Fibroblast of peridontal ligament (primary cell): Measurements from ENCODE around the gene GSG1.
"Not testable (repeated sequence)": the region's sequence is repeated elsewhere in the genome, so short reads cannot be mapped to it uniquely, and the experiment has no call there.

Experiments used
- DNase-seq: peaks from one replicate; pipeline ENCODE4 v3.0.0-alpha.2; 2010; ENCODE audit errors: extremely low read depth

Gene GSG1

GRCh38 chr12:13060581-13060980 lies 42.9 kb downstream of the GSG1 start:
- no peak for DNase-seq

- not testable (repeated sequence) for DNase-seq
Measured at GRCh38 chr12:13053617-13054016, 49.9 kb downstream of the GSG1 start.

- DNase-seq, result no peak
Measured at GRCh38 chr12:13052421-13052820, 51.0 kb downstream of the GSG1 start.

- DNase-seq, result peak; percentile 48
Measured at GRCh38 chr12:13049816-13050215, 53.7 kb downstream of the GSG1 start.

GRCh38 chr12:13046964-13047363 lies 56.5 kb downstream of the GSG1 start:
- no peak for DNase-seq

GRCh38 chr12:13045816-13046215 lies 57.7 kb downstream of the GSG1 start:
- no peak for DNase-seq

GRCh38 chr12:13044906-13045299 lies 58.6 kb downstream of the GSG1 start:
- peak; percentile 16 for DNase-seq

GRCh38 chr12:13044002-13044905 lies 59.2 kb downstream of the GSG1 start, which contains the start of gene FAM234B:
FAM234B (plus strand) TSS chr12:13044381; CDS start chr12:13044404, 23 bp downstream.
- peak; percentile 41 for DNase-seq

- DNase-seq, result no peak
Measured at GRCh38 chr12:13042666-13043230, 60.7 kb downstream of the GSG1 start.

- no peak for DNase-seq
Measured at GRCh38 chr12:13041224-13041623, 62.2 kb downstream of the GSG1 start.

- DNase-seq, result no peak
Measured at GRCh38 chr12:13039328-13039956, 64.0 kb downstream of the GSG1 start.

GRCh38 chr12:13038491-13039161 lies 64.8 kb downstream of the GSG1 start:
- peak; percentile 87 for DNase-seq

- DNase-seq, result peak; percentile 34
Measured at GRCh38 chr12:13036881-13037280, 66.6 kb downstream of the GSG1 start.

GRCh38 chr12:13035335-13035734 lies 68.1 kb downstream of the GSG1 start:
- not testable (repeated sequence) for DNase-seq
